Stimulated activated effector memory CD8-positive, alpha-beta T cell treated with anti-CD3 and anti-CD28 coated beads, Interleukin-12 subunit alpha, Interleukin-12 subunit beta, amount 100 ng/mL, for 72 hours (primary cell): Measurements from ENCODE around the gene C19orf25.
A peak's percentile ranks its signal among the peaks of the same experiment; 100 is the strongest.

Experiments used
- ATAC-seq: fragments of 150-1000 bp; cut with Tn5 transposase; 2 replicates; pipeline ENCODE4 v1.10.0; 2021
- DNase-seq, 2 donors: peaks; one replicate each; pipeline ENCODE4 v3.0.0; 2021 to 2022; ENCODE audit warnings: low spot score in 2 of 2
- H3K27ac Mint-ChIP-seq: one replicate; pipeline ENCODE4 v1.8.0; 2022; ENCODE audit warnings: mild to moderate bottlenecking, mixed read lengths
- H3K36me3 Mint-ChIP-seq: one replicate; pipeline ENCODE4 v1.8.0; 2022; ENCODE audit warnings: mild to moderate bottlenecking, mixed read lengths
- H3K4me1 Mint-ChIP-seq: one replicate; pipeline ENCODE4 v1.8.0; 2022; ENCODE audit warnings: mixed read lengths
- H3K4me3 Mint-ChIP-seq: one replicate; pipeline ENCODE4 v1.8.0; 2022; ENCODE audit warnings: mild to moderate bottlenecking, mixed read lengths
- H3K9me3 Mint-ChIP-seq: one replicate; pipeline ENCODE4 v1.8.0; 2022; ENCODE audit warnings: mixed read lengths

The C19orf25 gene

GRCh38 chr19:1468274-1468820 lies 10.7 kb downstream of the C19orf25 start:
- Mint-ChIP-seq H3K4me1 (peaks cover 19% of the 10 kb centered on the region), H3K36me3 (no peaks in the 10 kb centered on the region), H3K9me3 (no peaks in the 10 kb centered on the region), H3K4me3 (peak overlapping the region; percentile 21), H3K27ac (no peak overlapping the region)
- ATAC-seq (no peak), DNase-seq (peak in 1 of 2 donors; percentile 60)

GRCh38 chr19:1467490-1468273 lies 11.3 kb downstream of the C19orf25 start:
- no peak for ATAC-seq
- DNase-seq, result no peak
- Mint-ChIP-seq H3K4me3 (peak overlapping the region; percentile 21), H3K9me3 (no peaks in the 10 kb centered on the region), H3K4me1 (peaks cover 19% of the 10 kb centered on the region), H3K36me3 (no peaks in the 10 kb centered on the region), H3K27ac (no peak overlapping the region)

- DNase-seq (no peak), ATAC-seq (no peak)
- no peaks in the 10 kb centered on the region for H3K36me3 Mint-ChIP-seq
- no peak overlapping the region for H3K4me3 Mint-ChIP-seq
- H3K4me1 Mint-ChIP-seq, result peaks cover 18% of the 10 kb centered on the region
- no peak overlapping the region for H3K27ac Mint-ChIP-seq
- no peaks in the 10 kb centered on the region for H3K9me3 Mint-ChIP-seq
Observed at GRCh38 chr19:1467215-1467489, 11.9 kb downstream of the C19orf25 start.

GRCh38 chr19:1466461-1467214 lies 12.4 kb downstream of the C19orf25 start:
- Mint-ChIP-seq H3K4me3 (no peak overlapping the region), H3K9me3 (no peaks in the 10 kb centered on the region), H3K36me3 (no peaks in the 10 kb centered on the region), H3K4me1 (peaks cover 13% of the 10 kb centered on the region), H3K27ac (no peak overlapping the region)
- no peak for ATAC-seq
- no peak for DNase-seq

GRCh38 chr19:1466018-1466460 lies 13.0 kb downstream of the C19orf25 start:
- no peak for DNase-seq
- Mint-ChIP-seq H3K9me3 (no peaks in the 10 kb centered on the region), H3K4me1 (peaks cover 7% of the 10 kb centered on the region), H3K27ac (no peak overlapping the region), H3K36me3 (no peaks in the 10 kb centered on the region), H3K4me3 (no peak overlapping the region)
- ATAC-seq, result no peak

- H3K36me3 Mint-ChIP-seq, result no peaks in the 10 kb centered on the region
- H3K9me3 Mint-ChIP-seq, result no peaks in the 10 kb centered on the region
- no peak for DNase-seq
- ATAC-seq, result peak; percentile 52
- no peak overlapping the region for H3K27ac Mint-ChIP-seq
- H3K4me3 Mint-ChIP-seq, result no peak overlapping the region
- H3K4me1 Mint-ChIP-seq, result peaks cover 5% of the 10 kb centered on the region
Observed at GRCh38 chr19:1465191-1466016, 13.6 kb downstream of the C19orf25 start.

- Mint-ChIP-seq H3K27ac (no peak overlapping the region), H3K9me3 (no peaks in the 10 kb centered on the region), H3K36me3 (no peaks in the 10 kb centered on the region), H3K4me1 (no peaks in the 10 kb centered on the region), H3K4me3 (no peak overlapping the region)
- no peak for ATAC-seq
- DNase-seq, result no peak
Observed at GRCh38 chr19:1461862-1462261, 17.2 kb downstream of the C19orf25 start.

GRCh38 chr19:1460033-1460995 lies 18.7 kb downstream of the C19orf25 start:
- Mint-ChIP-seq H3K9me3 (no peaks in the 10 kb centered on the region), H3K36me3 (peaks cover 4% of the 10 kb centered on the region), H3K4me3 (no peak overlapping the region), H3K27ac (no peak overlapping the region), H3K4me1 (peaks cover 6% of the 10 kb centered on the region)
- DNase-seq (no peak), ATAC-seq (no peak)

GRCh38 chr19:1459479-1459878 lies 19.5 kb downstream of the C19orf25 start:
- Mint-ChIP-seq H3K36me3 (peaks cover 4% of the 10 kb centered on the region), H3K27ac (no peak overlapping the region), H3K4me1 (peaks cover 11% of the 10 kb centered on the region), H3K9me3 (no peaks in the 10 kb centered on the region), H3K4me3 (no peak overlapping the region)
- DNase-seq, result no peak
- ATAC-seq, result no peak

GRCh38 chr19:1457892-1458291 lies 21.1 kb downstream of the C19orf25 start:
- Mint-ChIP-seq H3K4me3 (no peak overlapping the region), H3K36me3 (peaks cover 4% of the 10 kb centered on the region), H3K4me1 (peaks cover 11% of the 10 kb centered on the region), H3K27ac (no peak overlapping the region), H3K9me3 (no peaks in the 10 kb centered on the region)
- no peak for ATAC-seq
- no peak for DNase-seq

GRCh38 chr19:1457031-1457739 lies 21.8 kb downstream of the C19orf25 start:
- peaks cover 4% of the 10 kb centered on the region for H3K36me3 Mint-ChIP-seq
- DNase-seq (no peak), ATAC-seq (no peak)
- peaks cover 11% of the 10 kb centered on the region for H3K4me1 Mint-ChIP-seq
- H3K9me3 Mint-ChIP-seq, result no peaks in the 10 kb centered on the region
- H3K4me3 Mint-ChIP-seq, result no peak overlapping the region
- no peak overlapping the region for H3K27ac Mint-ChIP-seq

- no peak overlapping the region for H3K4me3 Mint-ChIP-seq
- H3K27ac Mint-ChIP-seq, result peak overlapping the region; percentile 73
- H3K9me3 Mint-ChIP-seq, result no peaks in the 10 kb centered on the region
- peaks cover 11% of the 10 kb centered on the region for H3K4me1 Mint-ChIP-seq
- peaks cover 4% of the 10 kb centered on the region for H3K36me3 Mint-ChIP-seq
- DNase-seq, result no peak
- no peak for ATAC-seq
Observed at GRCh38 chr19:1456121-1456900, 22.7 kb downstream of the C19orf25 start.

GRCh38 chr19:1455336-1456120 lies 23.5 kb downstream of the C19orf25 start:
- H3K9me3 Mint-ChIP-seq, result no peaks in the 10 kb centered on the region
- DNase-seq (peak in 1 of 2 donors; percentile 83), ATAC-seq (peak; percentile 67)
- peaks cover 4% of the 10 kb centered on the region for H3K36me3 Mint-ChIP-seq
- peaks cover 17% of the 10 kb centered on the region for H3K4me1 Mint-ChIP-seq
- H3K4me3 Mint-ChIP-seq, result peak overlapping the region; percentile 30
- peak overlapping the region; percentile 73 for H3K27ac Mint-ChIP-seq
